T-helper 2 cell treated with Interferon-gamma antibody and Interleukin-4, amounts not matched to agents 100 ng/mL and 5 ng/mL, for 36 hours (primary cell): ENCODE results near the gene MXI1. TPM values are rescaled to one million over a fixed set of nuclear protein-coding genes. Genes with fewer than 3 reads are reported as not detected.
"Not testable (repeated sequence)": the region's sequence is repeated elsewhere in the genome, so short reads cannot be mapped to it uniquely, and the experiment has no call there.

Experiments used
- intact Hi-C: fragments of 100-400 bp; cut with micrococcal nuclease; formaldehyde crosslinking; loops from one replicate; pipeline ENCODE4 v1.15.1; 2023
- total RNA-seq: library from RNA; stranded (reverse); gene quantifications from 2 replicates; pipeline ENCODE4 v1.2.3, GENCODE V29; 2022

Gene MXI1
- total RNA-seq, 1 donor from 2014 or later = 8.5 TPM

DNA sequence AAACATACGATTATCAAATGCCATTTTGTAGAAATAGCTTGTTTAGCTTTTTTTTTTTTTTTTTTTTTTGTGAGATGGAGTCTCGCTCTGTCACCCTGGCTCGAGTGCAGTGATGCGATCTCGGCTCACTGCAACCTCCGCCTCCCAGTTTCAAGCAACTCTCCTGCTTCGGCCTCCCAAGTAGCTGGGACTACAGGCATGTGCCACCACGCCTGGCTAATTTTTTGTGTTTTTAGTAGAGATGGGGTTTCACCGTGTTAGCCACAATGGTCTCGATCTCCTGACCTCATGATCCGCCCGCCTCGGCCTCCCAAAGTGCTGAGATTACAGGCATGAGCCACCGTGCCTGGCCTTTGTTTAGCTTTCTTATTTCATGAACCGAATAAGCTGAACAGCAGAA is 65.6 kb downstream of the MXI1 start:
- intact Hi-C loops = not testable (repeated sequence)

DNA sequence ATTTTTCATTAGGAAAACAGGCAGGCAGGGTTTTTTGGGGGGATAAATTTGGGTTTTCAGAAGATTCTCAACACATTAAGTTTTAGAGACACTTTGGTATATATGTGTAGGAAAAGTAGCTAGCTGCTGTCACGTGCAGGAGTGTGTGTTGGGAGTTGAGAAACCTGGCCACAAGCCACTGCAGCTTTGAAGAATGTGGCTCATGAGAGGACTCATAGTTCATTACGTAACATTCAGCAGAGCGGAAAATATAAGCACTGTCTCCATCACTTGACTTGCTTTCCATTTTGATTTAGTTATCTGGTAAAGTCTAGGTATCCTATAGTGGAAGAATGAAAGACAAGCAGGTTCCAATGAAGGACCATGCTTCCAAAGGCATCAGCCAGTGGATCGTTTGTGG is 66.1 kb downstream of the MXI1 start:
- intact Hi-C loops = no loop called here

DNA sequence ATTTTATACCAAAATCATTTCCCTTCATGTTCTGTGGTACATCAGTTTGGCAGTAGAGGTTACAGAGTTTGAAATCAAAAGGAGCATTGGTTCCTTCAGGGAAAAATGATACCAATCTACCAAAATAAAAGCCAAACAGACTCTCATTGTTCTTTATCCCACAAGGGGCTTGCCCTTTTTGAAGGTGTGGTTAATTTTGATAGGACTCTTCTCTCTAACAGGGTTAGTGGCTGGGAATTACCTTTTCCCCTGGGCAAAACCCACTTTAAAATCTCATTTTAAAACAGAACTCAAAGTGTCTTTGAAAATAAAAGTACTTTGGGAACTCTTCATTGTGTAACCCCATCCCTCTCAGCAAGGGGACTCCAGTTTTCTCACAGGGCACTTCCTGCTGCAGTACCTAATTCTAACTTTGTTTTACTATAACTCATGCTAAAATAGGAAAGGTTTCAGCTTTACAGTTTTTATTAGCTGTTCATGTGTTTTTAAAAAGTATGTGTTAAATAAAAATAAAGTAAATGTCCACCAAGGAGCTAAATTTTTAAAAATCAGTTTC is 66.7 kb downstream of the MXI1 start:
- intact Hi-C loops = no loop called here

DNA sequence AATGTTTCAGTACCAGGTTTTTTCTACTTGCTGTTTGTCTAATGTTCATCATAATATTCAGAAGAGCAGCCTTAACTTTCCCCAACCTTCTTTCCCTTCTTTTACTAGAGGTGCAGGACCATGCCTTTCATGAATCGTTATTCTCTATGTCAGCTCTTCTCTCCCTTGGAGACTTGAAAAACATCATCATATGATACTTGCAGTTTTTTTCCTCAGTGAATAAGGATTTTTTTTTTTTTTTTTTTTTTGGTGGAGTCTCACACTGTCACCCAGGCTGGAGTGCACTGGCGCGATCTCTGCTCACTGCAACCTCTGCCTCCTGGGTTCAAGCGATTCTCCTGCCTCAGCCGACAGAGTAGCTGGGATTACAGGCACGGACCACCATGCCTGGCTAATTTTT is 67.2 kb downstream of the MXI1 start:
- intact Hi-C loops = loop anchor here (5.0 kb wide), 1 partner anchor 47 kb away; no protein-coding TSS in a partner anchor

DNA sequence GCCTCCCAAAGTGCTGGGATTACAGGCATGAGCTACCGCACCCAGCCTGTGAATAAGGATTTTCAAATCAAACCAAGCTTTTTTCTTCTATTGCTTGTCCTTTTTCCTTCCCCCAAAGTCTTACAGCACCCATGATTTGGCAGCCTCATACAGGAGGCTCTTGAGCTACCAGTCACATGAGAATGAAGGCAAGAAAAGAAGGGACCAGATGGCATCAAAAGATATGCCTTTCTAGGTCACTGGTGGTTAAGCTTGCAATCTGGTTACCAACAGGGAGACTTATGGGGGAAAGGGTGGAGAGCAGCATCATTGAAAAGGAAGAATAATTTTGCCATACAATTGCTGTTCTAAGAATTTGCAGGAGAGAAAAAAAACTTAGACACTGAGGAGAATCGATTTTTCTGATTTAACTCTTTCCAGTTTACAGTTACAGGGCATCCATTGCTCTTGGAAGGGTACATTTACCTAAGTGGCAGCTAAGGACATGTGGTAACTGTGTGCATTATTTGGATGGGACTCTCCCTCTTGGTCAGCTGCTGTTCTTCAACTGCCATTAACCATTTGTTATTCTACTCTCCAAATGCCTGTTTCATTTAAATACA is 67.8 kb downstream of the MXI1 start:
- intact Hi-C loops = loop anchor here (5.0 kb wide), 1 partner anchor 48 kb away; no protein-coding TSS in a partner anchor

DNA sequence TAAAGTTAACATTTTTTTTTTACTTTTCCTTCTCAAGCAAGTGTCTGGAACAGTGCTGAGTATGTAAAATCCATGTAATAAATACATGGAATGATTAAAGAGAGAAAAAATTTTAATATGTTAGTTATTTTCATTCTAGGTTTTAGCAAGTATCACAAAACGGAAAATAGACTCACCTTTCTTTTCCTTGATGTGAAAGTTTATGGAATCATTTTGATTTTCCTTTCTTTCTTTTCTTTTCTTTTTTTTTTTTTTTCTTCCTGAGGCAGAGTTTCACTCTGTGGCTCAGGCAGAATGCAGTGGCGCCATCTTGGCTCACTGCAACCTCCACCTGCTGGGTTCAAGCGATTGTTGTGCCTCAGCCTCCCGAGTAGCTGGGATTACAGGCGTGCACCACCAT is 69.2 kb downstream of the MXI1 start:
- intact Hi-C loops = loop anchor here (5.0 kb wide), 1 partner anchor 49 kb away; no protein-coding TSS in a partner anchor

DNA sequence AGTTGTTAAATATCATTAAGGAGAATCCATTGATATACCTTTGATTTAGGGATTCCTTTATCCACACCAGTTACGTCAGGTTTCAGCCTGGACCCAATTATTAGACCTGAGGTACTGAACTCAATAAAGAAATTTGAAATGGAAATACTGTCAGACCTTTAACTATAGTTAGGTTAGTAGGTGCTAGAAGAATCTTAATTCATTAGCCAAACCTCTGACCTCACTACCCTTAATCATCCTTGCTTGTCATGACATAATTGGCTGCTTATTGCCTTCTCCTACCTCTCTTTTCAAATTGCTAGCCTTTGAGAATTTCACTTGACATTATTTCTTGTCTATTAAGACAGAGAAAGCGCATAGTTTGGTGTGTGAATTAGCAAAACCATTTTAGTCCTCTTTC is 70.2 kb downstream of the MXI1 start:
- intact Hi-C loops = loop anchor here (5.0 kb wide), 1 partner anchor 50 kb away; no protein-coding TSS in a partner anchor

DNA sequence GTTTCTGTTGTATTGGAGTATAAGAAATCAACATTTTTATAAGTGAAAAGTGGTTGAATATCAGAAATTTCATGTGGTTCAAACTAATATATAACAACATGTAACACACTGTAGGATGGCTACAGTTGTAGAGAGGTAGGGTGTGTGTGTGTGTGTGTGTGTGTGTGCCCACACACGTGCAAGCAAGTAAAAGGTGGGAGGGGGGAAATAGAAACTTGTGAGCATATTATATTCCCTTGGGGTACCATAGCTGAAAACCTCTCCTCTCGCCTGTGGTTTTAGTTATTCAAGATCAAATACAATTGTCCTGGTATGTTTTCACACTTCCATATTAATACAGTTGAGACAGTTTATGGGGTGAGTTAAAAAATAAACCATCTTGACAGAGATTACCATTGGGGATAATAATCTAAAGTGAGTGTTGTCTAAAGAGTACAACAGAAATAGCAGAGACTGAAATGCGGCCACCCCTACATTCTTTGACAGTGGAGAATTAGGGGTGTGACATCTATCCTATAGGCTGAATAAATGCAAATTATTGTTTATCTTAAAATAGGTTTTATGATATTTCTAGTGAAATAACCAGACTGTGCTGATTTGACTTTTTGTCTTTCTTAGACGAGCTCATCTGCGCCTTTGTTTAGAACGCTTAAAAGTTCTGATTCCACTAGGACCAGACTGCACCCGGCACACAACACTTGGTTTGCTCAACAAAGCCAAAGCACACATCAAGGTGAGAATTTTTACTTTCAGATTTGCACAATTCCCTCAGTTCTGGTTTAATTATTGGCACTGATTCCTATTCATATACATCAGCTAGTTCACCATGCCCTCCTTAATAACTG is 71.4 kb downstream of the MXI1 start:
- intact Hi-C loops = loop anchor here (1.0 to 5.0 kb wide), 3 partner anchors 51 to 141 kb away; no protein-coding TSS in a partner anchor

DNA sequence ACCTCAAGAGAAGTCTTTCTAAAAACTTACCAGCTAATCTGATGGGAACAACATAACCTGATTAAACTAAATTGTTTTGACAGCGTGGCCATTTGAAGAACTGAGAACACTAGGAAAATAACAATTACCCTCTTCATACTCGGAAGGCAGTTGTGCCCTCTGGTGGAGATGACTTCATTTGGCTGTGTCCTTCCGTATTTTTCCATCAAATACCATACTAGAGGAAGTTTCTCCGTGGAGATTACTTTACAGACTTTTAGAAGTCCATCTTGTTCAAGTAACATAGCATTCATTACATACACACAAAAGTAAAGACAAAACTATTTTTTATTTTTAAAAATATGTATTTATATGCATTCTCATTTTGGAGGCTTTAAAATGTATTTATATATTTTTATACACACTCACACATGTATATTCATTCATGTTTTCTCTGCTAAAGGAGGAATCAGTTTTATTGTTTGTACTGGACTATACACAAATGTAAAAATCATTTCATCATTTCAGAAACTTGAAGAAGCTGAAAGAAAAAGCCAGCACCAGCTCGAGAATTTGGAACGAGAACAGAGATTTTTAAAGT is 72.1 kb downstream of the MXI1 start:
- intact Hi-C loops = loop anchor here (1.0 to 5.0 kb wide), 3 partner anchors 52 to 142 kb away; no protein-coding TSS in a partner anchor

DNA sequence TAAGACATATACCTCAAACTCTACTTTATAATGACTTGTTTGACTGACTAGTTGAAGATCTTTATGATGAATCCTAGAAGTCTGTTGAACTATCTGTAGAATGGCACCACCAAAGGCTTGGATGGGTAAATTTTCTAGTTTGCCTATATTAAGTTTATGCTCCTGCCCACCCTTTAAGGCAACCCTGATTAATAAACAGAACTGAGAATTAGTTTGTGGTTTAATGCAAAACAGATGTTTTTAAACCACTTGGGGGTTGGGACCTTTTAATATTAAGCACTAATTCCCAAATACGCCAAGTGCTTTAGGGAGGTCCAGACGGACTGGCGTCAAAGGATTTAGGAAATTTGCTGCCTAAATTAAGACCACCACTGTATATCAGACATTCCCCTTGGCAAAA is 76.9 kb downstream of the MXI1 start:
- intact Hi-C loops = no loop called here

DNA sequence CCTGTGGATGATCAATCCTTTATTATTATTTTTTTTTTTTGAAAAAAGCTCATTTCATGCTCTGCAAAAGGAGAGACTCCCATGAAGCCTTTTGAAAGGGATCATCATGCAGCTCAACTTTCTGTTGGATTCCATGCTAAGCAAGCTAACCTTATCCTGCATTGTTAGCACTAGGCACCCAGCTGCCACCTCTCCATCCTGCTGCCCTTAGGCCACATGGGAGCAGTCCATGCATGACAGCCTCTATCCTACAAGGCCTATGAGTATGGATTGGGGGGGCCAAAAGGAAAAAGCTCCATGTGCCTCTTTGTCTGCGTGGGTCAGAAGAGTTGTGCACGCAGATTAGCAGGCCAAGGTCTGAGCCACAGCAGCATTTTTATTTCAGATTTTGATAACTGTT is 78.1 kb downstream of the MXI1 start:
- intact Hi-C loops = no loop called here

DNA sequence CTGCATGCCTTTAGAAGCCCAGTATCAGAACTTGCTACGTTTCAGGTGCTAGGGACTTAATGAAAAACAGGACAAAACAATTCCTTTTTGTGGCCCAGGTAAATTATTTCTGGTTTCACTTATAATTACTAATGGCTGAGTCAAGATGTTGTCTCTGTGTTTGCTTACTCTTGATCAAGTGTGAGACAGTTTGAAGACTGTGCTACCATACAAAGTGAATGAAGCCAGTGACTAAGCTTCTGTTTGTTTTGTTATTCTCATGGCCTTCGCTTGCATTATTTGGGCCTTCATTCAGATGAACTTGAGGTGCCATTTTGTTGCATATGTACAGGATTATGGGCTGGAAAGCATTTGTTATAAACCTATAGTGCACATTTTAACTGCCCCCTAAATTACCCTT is 79.4 kb downstream of the MXI1 start:
- intact Hi-C loops = no loop called here

DNA sequence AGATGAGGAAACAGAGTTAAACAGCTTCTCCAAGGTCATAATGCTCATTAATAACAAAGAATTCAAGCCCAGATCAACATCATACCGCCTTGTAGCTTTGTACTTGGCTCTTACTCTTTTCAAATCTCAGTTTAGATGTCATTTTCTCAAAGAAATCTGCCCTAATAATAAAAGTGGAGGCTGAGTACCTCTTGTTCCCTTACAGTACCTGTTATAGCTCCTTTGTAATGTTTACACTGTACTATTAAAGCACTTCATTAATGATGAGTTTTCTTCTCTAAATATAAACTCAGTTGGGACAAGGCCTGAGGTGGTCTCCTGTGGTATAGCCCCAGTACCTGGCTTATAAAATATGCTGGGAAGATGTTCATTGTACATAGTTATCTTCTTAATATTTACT is 89.6 kb downstream of the MXI1 start:
- intact Hi-C loops = no loop called here

DNA sequence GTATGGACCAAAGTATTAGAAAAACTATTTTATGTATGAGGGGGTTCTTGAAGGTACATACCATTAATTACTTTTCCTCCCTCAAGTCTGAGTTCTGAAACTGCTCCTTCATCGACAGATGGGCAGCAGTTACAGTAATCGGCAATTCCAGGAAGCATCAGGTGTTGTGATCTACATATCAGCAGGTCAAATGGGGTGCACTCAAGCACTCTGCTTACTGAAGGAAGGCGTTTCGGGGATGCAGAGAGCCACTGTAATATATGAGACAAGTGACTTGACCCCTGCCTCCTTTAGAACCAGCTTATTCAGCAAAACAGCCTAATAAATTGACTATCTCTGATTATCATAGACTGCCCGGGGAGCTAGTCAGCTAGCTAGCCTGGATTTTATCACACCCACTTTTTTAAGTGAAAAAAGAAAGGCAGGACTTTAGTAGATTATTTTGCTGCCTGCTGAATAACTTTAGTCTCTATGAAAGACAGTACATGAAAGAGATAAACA is 93.1 kb downstream of the MXI1 start:
- intact Hi-C loops = loop anchor here (5.0 to 10.0 kb wide), 2 partner anchors 378 to 564 kb away; partner anchors contain the start of gene XPNPEP1

DNA sequence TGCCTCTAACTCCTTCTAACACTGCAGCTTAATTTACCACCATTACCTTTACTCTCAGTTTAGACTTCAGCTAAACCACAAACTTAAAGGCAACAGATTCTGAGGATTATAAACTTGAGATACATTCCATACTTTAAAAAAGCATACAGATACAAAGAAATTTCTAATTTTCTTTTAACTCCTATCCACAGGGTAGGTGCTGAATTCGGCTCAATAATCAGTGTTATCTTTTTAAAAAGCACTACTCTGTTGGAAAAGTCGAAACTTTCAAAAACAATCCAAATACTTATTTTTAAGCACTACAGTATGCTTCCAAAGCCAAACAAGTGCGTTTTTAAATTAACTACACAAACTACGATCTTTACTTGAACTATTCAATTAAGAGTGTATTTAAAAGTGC is 96.3 kb downstream of the MXI1 start:
- intact Hi-C loops = loop anchor here (2.0 to 10.0 kb wide), 4 partner anchors 95 to 561 kb away; partner anchors contain the start of gene XPNPEP1

DNA sequence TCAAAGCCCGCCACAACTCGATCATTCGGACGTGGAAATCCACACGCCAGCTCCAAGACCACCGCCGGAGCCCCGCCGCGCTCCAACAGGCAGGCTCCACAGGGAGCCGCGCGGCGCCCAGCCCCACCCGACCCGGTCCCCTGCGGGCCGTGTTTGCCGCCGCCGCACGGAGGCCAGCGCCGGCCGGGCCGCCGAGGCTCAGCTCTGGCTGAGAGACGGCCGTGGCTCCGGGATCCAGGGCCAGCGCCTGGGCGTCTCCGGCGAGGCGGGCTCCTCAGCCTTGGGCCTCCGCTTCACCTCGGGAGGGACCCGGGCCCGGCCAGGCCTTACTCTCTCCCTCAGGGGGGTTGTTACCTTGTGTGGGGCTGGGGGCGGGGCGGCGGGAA is 97.0 kb downstream of the MXI1 start:
- intact Hi-C loops = loop anchor here (2.0 to 10.0 kb wide), 4 partner anchors 96 to 560 kb away; partner anchors contain the start of gene XPNPEP1

DNA sequence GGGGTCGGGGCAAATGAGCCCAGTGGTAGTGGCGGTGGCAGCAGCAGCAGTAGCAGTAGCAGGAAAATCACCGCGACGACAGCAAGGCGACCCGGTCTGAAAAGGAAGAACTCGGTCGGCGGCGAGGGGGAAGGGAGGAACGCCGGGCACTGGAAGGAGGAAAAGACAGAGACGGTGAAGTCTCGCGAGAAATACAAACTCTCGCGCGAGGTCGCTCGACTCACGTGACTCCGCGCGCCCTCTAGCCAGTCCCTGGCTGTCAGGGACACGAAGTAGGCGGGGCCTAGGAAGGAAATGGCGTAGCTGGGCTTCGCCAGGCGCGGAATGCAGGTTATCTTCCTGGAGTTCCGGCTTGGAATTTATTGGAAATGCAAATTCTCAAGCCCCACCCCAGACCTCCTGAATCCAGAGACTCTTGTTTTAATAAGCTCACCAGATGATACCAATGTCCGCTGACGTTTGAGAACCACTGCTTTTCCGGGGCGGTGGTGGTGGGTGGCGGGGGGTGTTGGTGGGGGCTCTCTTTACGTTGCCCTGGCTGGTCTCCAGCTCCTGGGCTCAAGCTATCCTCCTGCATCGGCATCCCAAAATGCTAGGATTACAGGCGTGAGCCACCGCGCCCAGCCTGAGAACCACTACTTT is 97.5 kb downstream of the MXI1 start, which contains the start of gene SMNDC1:
TSS of gene SMNDC1 (minus strand) at position 141 of the 642 bp plus-strand sequence. CDS start 1,333 bp downstream, outside the sequence.
- intact Hi-C loops = loop anchor here (1.0 to 10.0 kb wide), 8 partner anchors 79 to 614 kb away; partner anchors contain the start of genes BBIP1, DUSP5, SHOC2 and XPNPEP1

DNA sequence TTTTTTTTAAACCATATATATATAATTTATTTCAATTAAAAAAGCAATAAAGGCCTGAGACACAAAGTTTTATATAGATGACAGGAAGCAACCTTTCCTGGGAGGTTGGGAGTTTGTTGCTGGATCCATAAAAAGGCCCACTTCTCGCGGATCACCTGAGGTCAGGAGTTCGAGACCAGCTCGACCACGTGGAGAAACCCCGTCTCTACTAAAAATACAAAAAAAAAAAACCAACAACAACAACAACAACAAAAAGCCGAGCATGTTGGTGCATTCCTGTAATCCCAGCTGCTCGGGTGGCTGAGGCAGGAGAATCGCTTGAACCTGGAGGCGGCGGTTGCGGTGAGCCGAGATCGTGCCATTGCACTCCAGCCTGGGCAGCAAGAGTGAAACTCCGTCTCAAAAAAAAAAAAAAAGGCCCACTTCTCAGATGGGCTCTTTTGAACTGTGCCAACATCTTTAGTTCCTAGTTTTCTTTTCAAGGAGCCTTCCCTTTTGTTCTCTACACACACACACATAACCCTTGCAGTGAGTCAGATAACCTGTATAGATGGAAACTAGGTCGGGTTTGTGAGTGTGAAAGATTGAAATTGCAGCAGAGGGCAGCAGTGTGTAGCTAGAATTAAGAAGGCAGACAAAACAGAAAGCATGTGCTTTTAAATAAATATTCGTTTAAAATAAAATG is 98.5 kb downstream of the MXI1 start:
- intact Hi-C loops = loop anchor here (1.0 to 10.0 kb wide), 13 partner anchors 48 to 613 kb away; partner anchors contain the start of genes BBIP1, DUSP5, SHOC2 and SMC3

DNA sequence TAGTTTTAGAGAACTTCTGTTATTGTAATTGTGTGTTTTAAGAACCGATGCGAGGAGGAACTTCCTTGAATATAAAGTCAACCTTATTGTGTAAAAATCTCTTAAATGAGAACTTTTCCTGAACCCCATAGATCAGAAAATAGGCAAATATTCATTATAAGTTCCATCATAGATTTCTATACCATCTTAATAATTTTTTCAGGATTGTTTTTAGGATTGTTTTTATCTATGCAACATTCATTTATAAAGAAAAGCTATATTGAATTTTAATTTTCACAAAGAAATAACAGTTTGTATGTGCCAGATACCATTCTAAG is 99.0 kb downstream of the MXI1 start:
- intact Hi-C loops = loop anchor here (1.0 to 10.0 kb wide), 7 partner anchors 48 to 558 kb away; partner anchors contain the start of gene SMC3

DNA sequence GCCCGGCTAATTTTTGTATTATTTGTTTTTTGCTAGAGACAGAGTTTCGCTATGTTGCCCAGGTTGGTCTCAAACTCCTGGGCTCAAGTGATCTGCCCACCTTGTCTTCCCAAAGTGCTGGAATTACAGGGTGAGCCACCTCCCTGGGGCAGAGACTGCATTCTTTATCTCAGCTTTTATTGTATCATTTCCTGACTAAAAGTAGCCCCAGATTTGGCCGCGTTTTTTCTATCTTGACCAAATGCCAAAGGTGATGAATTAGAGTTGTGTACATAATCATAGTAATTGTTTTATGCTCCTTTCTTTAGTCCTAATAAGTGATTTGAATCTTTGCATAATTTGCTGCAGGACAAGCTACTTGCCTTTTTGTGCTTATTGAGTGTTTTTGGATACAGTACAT is 100.4 kb downstream of the MXI1 start:
- intact Hi-C loops = loop anchor here (2.0 to 10.0 kb wide), 2 partner anchors 365 to 557 kb away; no protein-coding TSS in a partner anchor
